ENCODE measurements around the gene CAB39. TPM values are rescaled to one million over a fixed set of nuclear protein-coding genes. Genes with fewer than 3 reads are reported as not detected.

CAB39 gene
- total RNA-seq, 4 donors from 2014 or later: 61.2 to 110 (median 90.3) TPM

DNA sequence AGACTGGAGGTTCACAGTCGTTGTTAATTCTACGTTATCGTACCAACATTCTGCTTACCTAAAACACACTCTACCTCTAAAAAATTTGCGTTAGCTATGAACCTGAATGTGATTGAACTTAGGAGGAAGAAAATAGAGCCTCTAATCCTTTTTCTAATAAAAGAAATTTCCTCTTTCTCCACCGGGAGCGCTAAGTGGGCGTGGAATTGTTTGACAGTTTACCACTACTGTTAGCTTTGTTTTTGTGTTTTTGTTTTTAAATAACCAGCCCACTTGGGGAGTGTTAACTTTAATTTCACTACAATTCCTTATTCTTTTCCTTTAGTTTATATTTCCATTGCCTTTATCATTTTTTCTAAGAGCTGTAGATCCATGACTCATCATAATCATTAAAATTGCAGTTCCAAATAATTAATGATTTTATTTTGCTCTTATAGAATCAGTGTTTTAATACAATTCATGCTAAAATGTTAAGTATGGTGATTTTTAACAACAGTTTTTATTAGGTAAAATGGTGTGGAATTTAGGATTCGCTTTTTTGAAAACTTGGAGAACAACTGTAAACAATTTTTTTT, 97.1 kb downstream of the CAB39 start:
- no peak for ATAC-seq (ENCODE audit: low FRiP score)
- TF ChIP-seq CTCF (IDR thresholded peaks at IDR 0.05): no peak

DNA sequence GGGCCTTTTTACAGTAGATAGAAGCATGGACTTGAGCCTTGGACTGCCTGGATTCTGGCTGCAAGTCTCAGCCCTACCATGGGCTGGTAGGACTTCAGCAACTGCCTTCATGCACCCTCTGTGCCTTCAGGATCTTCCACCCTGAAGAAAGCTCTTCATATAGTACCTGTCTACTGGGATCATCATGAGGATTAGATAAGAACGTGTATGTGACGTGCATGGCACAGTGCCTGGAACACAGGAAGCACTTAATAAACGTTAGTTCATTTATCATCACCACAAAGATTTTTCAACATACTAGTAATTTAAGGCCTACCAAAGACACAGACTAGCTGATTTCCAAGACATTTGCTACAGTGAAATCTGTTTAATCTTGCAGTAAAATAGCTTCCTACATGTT, 98.9 kb downstream of the CAB39 start:
- ATAC-seq (ENCODE audit: low FRiP score) (no peak), DNase-seq (ENCODE audit: low spot score) (no peak)
- no peak for TF ChIP-seq CTCF (IDR thresholded peaks at IDR 0.05)

More for the DNA sequence above, 97.1 kb downstream of the CAB39 start:
- no peak for DNase-seq (ENCODE audit: low spot score)

- no peak for TF ChIP-seq CTCF (IDR thresholded peaks at IDR 0.05)
- no peak for ATAC-seq (ENCODE audit: low FRiP score)
Measured at GRCh38 chr2:230812033-230812432, 99.4 kb downstream of the CAB39 start.

GRCh38 chr2:230814616-230815015, 102.0 kb downstream of the CAB39 start:
- no peak for TF ChIP-seq CTCF (IDR thresholded peaks at IDR 0.05)
- DNase-seq (ENCODE audit: low spot score): no peak
- no peak for ATAC-seq (ENCODE audit: low FRiP score)

More at GRCh38 chr2:230812033-230812432, 99.4 kb downstream of the CAB39 start:
- DNase-seq (ENCODE audit: low spot score): no peak

GRCh38 chr2:230815088-230815487, 102.4 kb downstream of the CAB39 start:
- no peak for DNase-seq (ENCODE audit: low spot score)
- ATAC-seq (ENCODE audit: low FRiP score): no peak
- TF ChIP-seq CTCF (IDR thresholded peaks at IDR 0.05): no peak

GRCh38 chr2:230816735-230817134, 104.1 kb downstream of the CAB39 start:
- TF ChIP-seq CTCF (IDR thresholded peaks at IDR 0.05): no peak
- ATAC-seq (ENCODE audit: low FRiP score): no peak
- no peak for DNase-seq (ENCODE audit: low spot score)

DNA sequence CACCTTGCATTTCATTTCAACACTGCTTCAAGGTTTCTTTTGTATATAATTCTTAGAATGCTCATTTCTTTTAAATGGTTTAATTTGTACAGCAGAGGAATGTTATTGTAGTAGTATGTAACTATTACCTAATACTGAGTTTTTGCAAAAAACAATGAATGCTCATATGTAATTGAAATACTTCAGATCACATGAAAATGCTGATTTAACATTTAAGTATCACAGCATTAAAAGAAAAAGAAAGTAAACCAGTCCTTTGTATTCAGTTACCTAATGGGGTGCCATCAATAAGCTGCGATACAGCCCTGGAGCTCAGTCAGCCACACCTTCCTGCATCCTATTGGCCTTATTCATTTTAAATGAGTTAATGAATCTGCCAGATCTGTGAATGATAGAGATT, 106.8 kb downstream of the CAB39 start:
- no peak for DNase-seq (ENCODE audit: low spot score)
- TF ChIP-seq CTCF (IDR thresholded peaks at IDR 0.05): no peak

More for the DNA sequence above, 106.8 kb downstream of the CAB39 start:
- no peak for ATAC-seq (ENCODE audit: low FRiP score)

Measured in omental fat pad (tissue), 4 donors.